DMS153 treated with DMSO at 0.1 percent for 48 hours (cell line): ENCODE results near the gene FAM180B.

Experiments
- DNase-seq: peaks from one replicate; lab custom pipeline; 2025; ENCODE audit not compliant: unreplicated experiment; lab: John Stamatoyannopoulos, UW

The FAM180B gene

DNA sequence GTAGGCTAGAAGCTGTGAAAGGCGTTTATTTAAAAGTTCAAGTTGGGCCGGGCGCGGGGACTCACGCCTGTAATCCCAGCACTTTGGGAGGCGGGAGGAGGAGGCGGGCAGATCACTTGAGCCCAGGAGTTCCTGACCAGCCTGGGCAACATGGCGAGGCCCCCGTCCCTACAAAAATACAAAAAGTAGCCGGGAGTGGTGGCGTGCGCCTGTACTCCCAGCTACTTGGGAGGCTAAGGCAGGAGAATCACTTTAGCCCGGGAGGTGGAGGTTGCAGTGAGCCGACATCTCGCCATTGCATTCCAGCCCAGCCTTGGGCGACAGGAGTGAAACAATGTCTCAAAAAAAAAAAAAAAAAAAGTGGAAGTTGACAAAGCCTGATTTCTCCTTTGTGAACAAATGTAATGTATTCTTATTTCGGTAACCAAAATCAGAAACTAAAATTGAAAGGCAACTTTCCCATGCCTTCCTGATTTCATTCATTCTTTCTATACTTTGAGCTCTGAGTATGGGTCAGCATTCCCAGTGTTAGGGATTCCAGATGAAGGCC is 20.3 kb upstream of the FAM180B start:
- no peak for DNase-seq

DNA sequence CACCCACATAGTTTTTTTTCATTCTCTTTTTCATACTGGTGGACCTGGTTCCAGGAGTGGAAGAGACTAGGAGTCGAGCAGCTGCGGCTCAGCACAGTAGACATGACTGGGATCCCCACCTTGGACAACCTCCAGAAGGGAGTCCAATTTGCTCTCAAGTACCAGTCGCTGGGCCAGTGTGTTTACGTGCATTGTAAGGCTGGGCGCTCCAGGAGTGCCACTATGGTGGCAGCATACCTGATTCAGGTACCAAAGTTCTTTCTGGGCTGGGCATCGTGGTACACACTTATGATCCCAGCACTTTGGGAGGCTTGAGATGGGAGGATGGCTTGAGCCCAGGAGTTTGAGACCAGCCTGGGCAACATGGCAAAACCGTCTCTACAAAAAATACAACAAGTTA is 16.8 kb upstream of the FAM180B start:
- DNase-seq, result no peak

DNA sequence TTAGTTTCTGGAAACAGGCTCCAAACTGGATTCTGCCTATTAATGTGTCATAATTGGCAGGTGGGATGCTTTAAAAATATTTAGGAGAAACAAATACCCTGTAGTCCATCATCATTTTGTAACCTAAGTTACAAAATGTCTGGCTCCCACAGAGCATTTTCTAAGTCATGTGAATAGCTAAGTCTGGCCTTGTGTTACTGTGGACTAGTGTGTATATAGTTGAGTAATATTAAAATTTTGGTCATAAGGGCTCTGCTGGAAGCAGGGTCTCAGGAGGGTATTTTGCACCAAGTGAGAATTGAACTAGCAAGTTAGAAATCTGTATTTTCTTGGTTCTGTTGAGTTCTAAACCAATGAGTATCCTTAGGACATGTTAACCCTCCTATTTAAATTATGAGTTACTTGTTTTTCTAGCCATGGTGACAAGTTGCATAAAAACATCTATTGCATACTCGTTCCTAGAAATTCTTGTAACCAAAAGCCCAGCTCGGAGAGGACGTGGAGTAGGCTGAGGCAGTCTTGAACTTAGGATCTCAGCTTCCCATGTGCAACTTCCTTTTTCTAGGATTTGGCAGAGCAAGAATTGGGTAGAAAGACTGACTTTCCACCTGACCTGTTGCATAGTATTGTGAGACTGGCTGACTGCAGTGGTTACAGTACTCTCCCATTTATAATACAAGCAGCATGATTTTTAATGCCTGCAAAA is 15.7 kb upstream of the FAM180B start:
- DNase-seq, result no peak

DNA sequence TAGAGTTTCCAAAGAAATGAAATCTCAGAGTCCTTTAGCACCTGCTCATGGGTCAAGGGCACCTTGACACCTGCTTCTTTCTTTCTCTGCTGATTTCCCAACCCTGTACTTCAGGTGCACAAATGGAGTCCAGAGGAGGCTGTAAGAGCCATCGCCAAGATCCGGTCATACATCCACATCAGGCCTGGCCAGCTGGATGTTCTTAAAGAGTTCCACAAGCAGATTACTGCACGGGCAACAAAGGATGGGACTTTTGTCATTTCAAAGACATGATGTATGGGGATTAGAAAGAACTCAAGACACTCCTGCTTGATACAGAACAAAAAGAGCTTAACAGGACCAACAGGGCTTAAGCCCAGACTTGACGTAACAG is 15.1 kb upstream of the FAM180B start:
- DNase-seq, result no peak

DNA sequence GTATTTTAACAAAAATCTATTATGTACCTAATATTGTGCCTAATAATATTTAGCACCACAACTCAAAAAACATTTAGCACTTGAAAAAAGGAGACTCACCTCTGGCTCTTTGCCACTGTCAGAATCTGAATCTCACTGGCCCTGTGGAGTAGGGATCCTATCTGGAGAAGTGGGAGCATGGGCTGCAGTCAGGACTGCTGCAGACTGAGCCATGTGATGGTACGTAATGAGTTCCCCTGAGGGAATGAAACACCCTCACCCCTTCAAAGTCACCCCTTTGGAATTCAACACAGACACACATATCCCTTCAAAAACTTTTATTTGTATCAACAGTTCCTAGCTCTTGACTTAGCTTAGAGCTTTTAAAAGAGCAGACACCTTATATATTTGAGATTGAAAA is 14.6 kb upstream of the FAM180B start:
- no peak for DNase-seq

DNA sequence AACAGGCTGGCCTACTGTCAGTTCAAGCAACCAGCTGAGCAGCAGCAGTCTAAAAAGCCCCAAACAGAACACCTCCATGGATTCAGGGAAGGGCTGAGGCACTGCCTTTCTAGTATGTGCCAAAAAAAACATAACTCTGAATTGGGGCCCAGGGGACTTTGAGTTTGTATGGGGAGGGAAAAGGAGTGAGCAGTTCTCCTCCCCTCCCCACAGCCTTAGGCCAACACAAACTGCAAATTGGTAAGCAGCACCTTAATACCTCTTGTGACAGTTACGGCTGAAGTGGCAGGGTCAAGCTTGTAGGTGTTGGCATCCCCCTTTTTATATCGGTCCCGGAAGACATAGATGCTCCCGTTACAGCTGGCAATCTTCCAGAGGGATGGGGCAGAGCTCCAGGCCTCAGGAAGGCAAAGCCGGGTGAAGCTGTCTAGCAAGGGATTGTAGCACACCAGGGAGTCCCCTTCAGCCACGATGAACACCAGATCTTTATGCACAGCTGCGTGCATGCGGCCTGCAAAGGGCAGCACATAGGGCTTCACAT is 13.7 kb upstream of the FAM180B start:
- DNase-seq, result no peak

DNA sequence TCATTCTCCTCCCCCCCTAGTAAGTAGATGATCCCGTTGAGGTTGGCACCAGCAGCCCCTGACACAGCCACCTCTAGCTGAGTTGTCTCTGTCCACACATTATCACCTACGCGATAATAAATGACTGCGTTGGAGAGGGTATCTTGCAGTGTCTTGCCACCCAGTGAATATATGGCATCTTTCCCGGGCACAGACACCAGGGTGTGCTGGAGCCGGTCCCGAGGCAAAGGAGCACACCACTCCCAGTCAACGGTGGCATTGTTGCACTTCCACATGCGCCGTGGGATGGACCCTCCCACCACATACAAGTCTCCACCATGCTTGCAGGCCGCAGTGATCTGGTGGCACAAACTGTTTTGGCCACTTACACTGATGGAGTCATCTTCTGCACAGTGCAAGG is 13.2 kb upstream of the FAM180B start:
- DNase-seq, result no peak

DNA sequence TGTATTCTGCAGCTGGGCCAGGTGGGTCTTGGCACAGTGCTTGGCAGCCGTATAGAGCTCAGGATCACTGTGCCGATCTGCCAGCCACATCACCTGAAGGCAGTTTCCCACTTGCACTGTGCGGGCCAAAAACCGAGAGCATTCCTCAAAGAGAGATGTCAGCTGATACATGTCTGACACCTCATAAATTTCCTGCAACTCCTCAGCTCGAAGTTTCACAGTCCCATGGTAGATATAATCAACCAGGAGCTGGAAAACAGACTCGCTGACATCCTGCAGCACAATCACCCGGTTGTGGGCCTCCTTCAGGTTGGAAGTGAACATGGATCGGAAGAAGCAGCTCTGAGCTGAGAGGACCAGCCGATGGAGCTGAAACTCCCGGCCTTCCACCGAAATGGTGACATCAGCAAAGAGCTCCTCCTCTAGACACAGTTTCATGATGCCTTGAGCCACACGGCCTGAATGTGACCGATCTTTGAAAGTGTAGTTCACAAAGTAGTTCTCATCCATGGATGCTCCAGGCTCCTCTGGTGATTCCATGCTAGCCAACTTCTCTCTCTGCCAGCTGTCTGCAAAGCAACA is 8.9 kb upstream of the FAM180B start:
- no peak for DNase-seq

DNA sequence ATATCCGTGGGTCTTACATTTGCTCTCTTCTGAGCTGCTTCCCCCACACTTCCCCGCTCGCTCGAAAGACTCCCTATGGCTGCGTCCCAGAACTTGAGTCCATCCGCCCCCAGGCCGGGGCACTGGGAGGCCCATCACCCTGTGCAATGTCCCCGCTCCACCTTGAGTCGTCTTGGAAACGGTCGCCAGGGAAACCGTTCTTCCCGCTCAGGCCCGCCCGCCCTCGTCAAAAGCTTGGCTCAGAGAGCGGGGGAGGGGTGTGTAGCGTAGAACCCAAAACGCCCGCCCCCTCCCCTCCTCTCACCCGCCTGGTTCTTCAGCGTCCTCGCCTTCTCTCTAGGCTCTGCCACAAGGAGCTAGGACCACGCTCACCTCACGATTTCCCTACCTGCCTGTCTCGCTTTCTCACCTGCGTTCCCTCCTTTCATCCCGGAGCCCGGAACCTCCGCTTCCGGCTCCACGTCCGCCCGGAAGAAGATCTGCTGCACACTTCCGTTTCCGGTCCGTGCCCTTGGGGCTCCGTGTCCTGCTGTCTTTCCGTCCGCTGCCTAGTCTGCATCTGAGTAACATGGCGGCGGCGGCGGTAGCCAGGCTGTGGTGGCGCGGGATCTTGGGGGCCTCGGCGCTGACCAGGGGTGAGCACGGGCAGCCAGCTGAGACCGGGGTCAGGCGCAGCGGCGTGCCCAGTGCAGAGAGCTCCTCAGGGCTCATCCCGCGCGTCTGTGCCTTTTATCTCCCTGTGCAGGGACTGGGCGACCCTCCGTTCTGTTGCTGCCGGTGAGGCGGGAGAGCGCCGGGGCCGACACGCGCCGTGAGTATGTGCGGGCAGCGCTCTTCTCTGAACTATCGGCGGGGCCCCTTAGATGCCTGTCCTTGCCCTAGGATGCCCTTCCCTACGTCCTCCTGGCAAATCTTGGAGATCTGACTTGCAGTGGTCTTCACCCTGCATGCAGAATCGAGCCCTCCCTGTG is 7.7 kb upstream of the FAM180B start, which contains the start of the genes KBTBD4 and NDUFS3:
TSS of gene KBTBD4 (minus strand) at position 447 of the 971 bp plus-strand sequence. CDS start at position 428, 19 bp downstream.
TSS of gene NDUFS3 (plus strand) at position 551 of the 971 bp plus-strand sequence. CDS start at position 569, 18 bp downstream.
- peak; percentile 83 for DNase-seq

DNA sequence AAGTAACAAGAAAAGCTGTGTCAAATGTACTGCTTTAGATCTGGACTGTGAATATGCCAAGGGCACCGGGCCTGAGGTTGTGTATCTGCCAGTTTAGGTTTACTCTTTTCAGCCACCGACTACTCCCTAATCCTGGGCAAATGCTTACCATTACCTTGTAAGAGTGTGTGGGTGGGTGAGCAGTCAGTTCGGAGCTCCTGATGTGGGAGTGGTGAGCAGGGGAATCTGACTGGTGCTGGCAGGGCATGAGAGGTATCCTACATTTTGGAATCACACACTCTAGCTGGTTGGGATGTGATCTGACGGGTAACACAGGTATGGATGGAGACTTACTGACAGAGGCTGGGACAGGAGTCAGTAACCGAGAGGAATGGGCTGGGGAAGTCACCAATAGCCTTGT is 2.6 kb upstream of the FAM180B start:
- DNase-seq, result no peak

DNA sequence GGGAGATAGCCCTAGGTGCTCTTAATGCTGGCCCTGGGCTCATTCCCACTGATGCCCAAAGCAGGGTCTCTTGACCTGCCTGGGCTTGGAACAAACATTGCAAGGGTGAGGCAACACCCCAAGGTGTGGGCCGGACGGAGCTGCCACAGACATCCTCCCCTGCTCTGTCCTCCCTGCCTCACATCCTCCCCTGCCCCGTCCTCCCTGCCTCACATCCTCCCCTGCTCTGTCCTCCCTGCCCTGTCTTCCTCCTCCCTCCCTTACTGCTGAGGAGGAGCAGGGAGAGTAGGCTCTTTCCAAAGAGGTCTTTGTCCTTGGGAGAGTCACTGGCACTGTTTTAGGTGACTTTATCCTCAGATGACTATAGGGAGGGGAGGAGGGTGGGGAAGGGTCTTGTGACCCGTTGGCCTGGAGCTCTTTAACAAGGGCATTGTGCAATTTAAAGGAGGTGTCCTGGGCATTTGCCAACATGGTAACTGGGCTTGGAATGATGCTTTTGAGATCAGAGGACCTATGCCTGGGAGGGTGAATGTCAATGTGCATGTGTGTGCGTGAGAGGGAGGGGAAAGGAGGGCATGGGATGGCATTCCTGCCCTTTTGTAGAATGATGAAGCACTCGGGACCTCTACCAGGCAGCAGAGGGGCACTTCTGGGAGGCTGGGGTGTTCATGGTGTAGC is 700 bp downstream of the FAM180B start:
- no peak for DNase-seq

DNA sequence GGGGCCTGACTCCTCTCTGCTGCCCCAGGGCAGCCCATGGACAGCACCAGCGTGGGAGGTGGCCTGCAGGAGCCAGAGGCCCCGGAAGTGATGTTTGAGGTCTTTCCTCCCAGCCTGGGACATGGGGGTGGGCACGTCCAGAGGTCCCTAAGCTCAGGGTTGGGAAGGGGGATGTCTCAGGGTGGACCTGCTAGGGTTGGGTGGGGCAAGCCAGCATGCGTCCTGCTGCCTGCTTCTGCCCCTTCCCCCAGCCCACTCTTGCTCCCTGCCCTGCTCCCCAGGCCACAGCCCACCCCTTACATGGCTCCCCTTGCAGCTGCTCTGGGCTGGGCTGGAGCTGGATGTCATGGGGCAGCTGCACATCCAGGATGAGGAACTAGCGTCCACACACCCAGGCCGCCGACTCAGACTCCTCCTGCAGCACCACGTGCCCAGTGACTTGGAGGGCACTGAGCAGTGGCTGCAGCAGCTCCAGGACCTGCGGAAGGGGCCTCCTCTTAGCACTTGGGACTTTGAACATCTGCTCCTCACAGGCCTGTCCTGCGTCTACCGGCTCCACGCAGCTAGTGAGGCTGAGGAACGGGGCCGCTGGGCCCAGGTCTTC is 1.3 kb downstream of the FAM180B start:
- no peak for DNase-seq

DNA sequence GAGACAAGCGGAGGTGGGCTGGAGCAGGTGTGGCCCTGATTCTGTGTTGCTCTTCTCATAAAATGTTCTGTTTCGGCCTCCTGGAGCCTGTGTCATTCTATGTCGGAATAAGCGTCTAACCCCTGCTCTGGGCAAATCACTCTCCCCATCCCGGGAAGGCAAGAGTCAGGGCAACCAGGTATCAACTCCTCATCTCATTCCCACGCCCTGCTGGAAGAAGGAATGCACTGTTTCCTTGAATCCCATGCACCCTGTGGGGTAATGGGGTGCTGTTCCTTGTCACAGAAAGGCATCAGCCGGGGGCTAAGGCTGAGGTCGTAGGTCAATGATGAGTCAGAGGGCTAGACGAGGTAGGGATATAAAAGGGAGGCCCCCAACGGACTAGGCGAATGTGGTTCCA is 2.6 kb downstream of the FAM180B start:
- DNase-seq, result no peak

DNA sequence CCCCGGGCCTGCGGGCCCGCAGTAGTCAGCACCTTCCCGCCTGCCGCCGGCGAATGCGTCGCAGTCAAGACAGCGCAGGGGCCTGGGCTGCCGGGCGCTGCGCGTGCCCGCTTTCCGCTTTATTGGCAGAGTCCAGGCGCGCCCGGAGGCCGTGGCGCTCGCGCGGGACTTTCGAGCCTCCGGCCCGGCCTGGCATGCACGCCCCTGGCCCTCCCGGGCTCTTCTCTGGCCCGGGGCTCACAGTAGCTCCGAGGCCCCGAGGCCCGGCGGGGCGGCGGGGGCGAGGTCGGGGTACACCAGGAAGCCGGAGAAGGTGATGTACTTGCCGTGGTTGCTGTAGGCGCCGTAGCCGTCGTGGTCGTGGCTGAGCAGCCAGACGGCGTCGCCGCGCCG is 3.1 kb downstream of the FAM180B start:
- no peak for DNase-seq

DNA sequence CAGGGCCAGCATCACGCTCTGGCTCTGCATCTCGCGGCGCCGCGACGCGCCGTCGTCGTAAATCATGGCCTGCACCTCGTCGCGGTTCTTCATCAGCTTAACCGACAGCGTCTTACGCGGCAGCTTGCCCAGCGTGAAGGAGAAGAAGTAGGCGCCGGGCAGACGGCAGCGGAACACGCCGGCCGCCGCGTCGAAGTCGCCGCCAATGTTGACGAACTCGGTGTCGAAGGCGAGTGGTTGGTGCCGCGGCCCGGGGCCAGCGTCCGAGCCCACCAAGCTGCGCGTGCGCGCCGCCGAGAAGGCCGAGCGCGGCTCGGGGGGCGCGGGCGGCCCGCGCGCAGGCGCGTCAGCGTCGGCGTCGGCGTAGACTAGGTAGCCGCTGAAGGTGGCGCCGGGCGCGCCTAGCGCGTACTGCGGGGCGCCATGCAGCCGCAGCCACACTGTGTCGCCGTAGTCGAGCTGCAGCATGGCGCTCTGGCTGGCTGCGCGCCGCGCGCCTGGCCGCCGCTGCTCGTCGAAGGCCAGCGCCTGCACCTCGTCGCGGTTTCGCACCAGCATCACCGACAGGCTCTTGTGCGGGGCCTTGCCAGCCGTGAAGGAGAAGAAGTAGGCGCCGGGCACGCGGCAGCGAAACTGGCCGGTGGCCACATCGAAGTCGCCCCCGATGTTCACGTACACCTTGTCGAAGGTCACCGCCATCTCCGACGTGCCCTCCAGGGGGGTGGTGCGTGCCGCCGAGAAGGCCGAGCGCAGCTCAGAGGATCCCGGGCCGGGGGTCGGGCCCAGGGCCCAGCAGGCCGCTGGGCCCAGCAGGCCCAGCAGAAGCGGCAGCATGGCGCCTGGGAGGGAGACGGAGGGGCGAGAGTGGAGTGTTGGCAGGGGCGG is 3.7 kb downstream of the FAM180B start:
- no peak for DNase-seq

DNA sequence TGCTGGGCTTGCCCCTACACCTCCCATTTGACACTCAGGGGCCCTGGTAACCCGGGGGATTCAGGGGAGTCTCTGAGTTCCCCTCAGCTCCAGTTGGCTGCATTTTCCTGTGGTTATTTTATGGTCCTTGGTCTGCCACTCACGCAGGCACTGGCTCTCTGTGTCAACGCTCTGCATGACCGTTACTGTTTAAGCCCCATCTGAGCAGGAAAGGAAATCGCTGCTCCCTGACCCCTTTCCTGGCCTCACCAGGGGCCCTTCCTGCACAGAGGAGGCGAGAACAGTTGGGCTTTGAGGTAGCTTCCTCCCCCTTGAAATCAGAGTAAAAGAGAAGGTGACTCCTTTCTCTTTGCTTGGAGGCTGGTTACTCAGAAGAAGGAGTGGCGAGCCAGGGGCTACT is 5.3 kb downstream of the FAM180B start:
- no peak for DNase-seq

DNA sequence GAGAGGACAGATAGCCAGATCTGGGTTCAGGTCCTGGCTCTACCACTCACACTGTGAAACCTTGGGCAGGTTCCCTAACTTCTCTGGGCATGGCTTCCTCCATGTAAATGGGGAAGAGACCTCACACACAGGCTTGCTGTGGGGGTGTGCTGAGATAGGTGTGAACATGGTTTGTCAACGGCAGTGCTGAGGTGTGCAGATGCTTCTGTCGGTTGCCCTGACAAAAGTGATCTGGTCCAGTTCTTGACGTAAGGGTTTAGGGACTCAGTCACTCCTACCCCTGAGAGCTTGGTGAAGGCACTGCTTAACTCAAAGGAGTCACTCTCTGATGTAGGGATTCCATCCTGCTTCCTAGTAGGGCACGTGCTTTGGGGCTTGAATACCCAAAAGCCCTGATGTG is 5.8 kb downstream of the FAM180B start:
- no peak for DNase-seq

DNA sequence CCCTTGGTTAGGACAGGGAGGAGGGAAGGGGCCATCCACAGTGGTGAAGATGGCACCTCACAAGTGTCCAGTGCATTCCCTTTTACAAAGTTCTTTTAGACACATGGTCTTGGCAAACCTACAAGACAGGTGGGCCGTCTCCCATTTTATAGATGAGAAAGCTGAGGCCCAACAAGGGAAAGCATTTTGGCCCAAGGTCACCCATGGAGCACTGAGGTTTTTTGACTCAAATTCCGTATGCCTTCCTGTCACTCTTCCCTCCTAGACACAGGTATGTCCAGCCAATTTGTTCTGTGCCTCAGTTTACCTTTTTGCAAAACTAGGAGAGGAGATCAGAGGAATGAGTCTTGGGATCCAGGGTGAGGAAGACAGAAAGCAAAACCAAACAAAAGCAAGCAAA is 6.5 kb downstream of the FAM180B start:
- DNase-seq, result no peak

DNA sequence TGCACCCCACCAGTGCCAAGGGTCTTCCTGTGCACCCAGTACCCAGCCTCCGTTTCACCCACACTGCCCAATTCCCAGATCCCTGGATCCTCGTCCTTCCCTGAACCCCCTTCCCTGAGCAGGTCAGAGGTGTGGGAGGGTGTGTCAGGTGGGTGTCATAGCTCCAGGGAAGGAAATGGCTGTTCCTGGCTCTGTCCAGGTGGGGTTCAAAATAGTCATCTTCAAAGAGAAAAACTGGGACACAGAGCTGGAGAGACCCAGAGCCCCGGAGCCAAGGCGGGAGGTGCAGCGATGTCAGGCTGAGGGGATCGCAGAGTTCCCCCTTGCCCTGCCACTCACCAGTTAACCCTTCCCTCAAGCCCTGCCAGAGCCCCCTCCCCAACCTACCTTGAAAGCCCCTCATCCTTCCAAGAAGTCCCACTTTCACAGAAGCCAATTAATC is 7.0 kb downstream of the FAM180B start:
- no peak for DNase-seq
